CD14-positive monocyte (primary cell): ENCODE data around the gene FREM2. TPM values are rescaled to one million over a fixed set of nuclear protein-coding genes. Genes with fewer than 3 reads are reported as not detected.
A peak's percentile ranks its signal among the peaks of the same experiment; 100 is the strongest.

Source experiments
- DNase-seq, 3 donors: peaks; one replicate each; pipeline ENCODE4 v3.0.0-alpha.2; 2011 to 2022
- H2AFZ ChIP-seq: 2 replicates; pipeline ENCODE4 v1.6.0; 2012; ENCODE audit warnings: mild to moderate bottlenecking, low read depth, low read length, inconsistent platforms; ENCODE audit not compliant: insufficient read depth, poor library complexity, severe bottlenecking
- H3K27ac ChIP-seq, 2 donors: 1 replicate in 1 of 2; 2 replicates in 1 of 2; pipeline ENCODE4 v1.5.1; 2012 to 2013; ENCODE audit warnings: low read length in 2 of 2, control low read depth in 1 of 2, inconsistent platforms in 1 of 2, low read depth in 1 of 2, mild to moderate bottlenecking in 1 of 2
- H3K27me3 ChIP-seq, 2 donors: one replicate each; pipeline versions ENCODE4 v1.6.0 to v1.6.1; 2011 to 2013; ENCODE audit warnings: low read length in 2 of 2; ENCODE audit not compliant: control insufficient read depth in 2 of 2, insufficient read depth in 2 of 2
- H3K36me3 ChIP-seq, 2 donors: replicated peaks in 1 of 2; 1 replicate in 1 of 2; 2 replicates in 1 of 2; pipeline versions ENCODE4 v1.5.1 to v1.6.1; 2012 to 2013; ENCODE audit warnings: low read length in 2 of 2, control low read depth in 1 of 2, inconsistent platforms in 1 of 2, mild to moderate bottlenecking in 1 of 2; ENCODE audit not compliant: insufficient read depth in 2 of 2, control insufficient read depth in 1 of 2
- H3K4me1 ChIP-seq, 2 donors: 1 replicate in 1 of 2; 2 replicates in 1 of 2; pipeline versions ENCODE4 v1.5.1 to v1.6.1; 2012 to 2013; ENCODE audit warnings: low read length in 2 of 2, control low read depth in 1 of 2, inconsistent platforms in 1 of 2, mild to moderate bottlenecking in 1 of 2, moderate library complexity in 1 of 2; ENCODE audit not compliant: insufficient read depth in 2 of 2, control insufficient read depth in 1 of 2
- H3K4me2 ChIP-seq: replicated peaks from 2 replicates; pipeline ENCODE3; 2012; ENCODE audit warnings: low read length, moderate library complexity, mild to moderate bottlenecking; ENCODE audit not compliant: poor library complexity, severe bottlenecking; ENCODE audit errors: extremely low read depth
- H3K4me3 ChIP-seq, 3 experiments: fragments of 200-600 bp in 1 of 3; sonication (generic) in 1 of 3; replicated peaks in 1 of 3; 1 replicate in 2 of 3; 2 replicates in 1 of 3; pipeline ENCODE4 v1.5.1; 2011 to 2013; ENCODE audit warnings: low read length in 3 of 3, mild to moderate bottlenecking in 3 of 3, control low read depth in 2 of 3, low read depth in 2 of 3, inconsistent platforms in 1 of 3, moderate library complexity in 1 of 3
- H3K79me2 ChIP-seq: 2 replicates; pipeline ENCODE4 v1.6.0; 2012; ENCODE audit warnings: mild to moderate bottlenecking, control low read depth, inconsistent platforms, low read length, moderate library complexity; ENCODE audit not compliant: insufficient read depth
- H3K9ac ChIP-seq: 2 replicates; pipeline ENCODE4 v1.6.0; 2017; ENCODE audit warnings: low read length, mild to moderate bottlenecking; ENCODE audit not compliant: insufficient read depth, poor library complexity, severe bottlenecking
- H3K9me3 ChIP-seq, 2 donors: replicated peaks in 1 of 2; 1 replicate in 1 of 2; 2 replicates in 1 of 2; pipeline versions ENCODE4 v1.5.1 to v1.6.1; 2012 to 2013; ENCODE audit warnings: low read length in 2 of 2, control low read depth in 1 of 2; ENCODE audit not compliant: control insufficient read depth in 1 of 2, insufficient read depth in 1 of 2
- H4K20me1 ChIP-seq: 2 replicates; pipeline ENCODE4 v1.6.0; 2012; ENCODE audit warnings: mild to moderate bottlenecking, low read length, control low read depth, moderate library complexity; ENCODE audit not compliant: insufficient read depth
- H3K27ac Mint-ChIP-seq, 7 donors: one replicate each; pipeline ENCODE4 v1.8.0; 2020; ENCODE audit warnings: mild to moderate bottlenecking in 7 of 7, mixed read lengths in 7 of 7, moderate library complexity in 6 of 7, inconsistent platforms in 2 of 7
- H3K27me3 Mint-ChIP-seq, 3 donors: one replicate each; pipeline ENCODE4 v1.8.0; 2021 to 2022; ENCODE audit warnings: low read depth in 3 of 3, mild to moderate bottlenecking in 3 of 3, mixed read lengths in 3 of 3, moderate library complexity in 3 of 3, inconsistent platforms in 1 of 3
- H3K36me3 Mint-ChIP-seq, 2 donors: one replicate each; pipeline ENCODE4 v1.8.0; 2020; ENCODE audit warnings: mixed read lengths in 2 of 2, inconsistent platforms in 1 of 2, mild to moderate bottlenecking in 1 of 2
- H3K4me1 Mint-ChIP-seq: one replicate; pipeline ENCODE4 v1.8.0; 2020; ENCODE audit warnings: mild to moderate bottlenecking, mixed read lengths
- H3K4me3 Mint-ChIP-seq, 2 donors: one replicate each; pipeline ENCODE4 v1.8.0; 2020; ENCODE audit warnings: mild to moderate bottlenecking in 2 of 2, mixed read lengths in 2 of 2, moderate library complexity in 1 of 2
- H3K9me3 Mint-ChIP-seq, 7 donors: one replicate each; pipeline ENCODE4 v1.8.0; 2020 to 2022; ENCODE audit warnings: mixed read lengths in 7 of 7, mild to moderate bottlenecking in 6 of 7, moderate library complexity in 6 of 7, inconsistent platforms in 2 of 7
- CTCF ChIP-seq: fragments of 200-600 bp; IDR thresholded peaks from one replicate; pipeline ENCODE4 v1.8.0; 2022; ENCODE audit warnings: antibody characterized with exemption, mild to moderate bottlenecking
- WGBS: methylation state at CpG from one replicate; pipeline ENCODE4 v1.1.5; 2013; ENCODE audit warnings: missing lambda C conversion rate; ENCODE audit not compliant: insufficient coverage; 5-methylcytosine and 5-hydroxymethylcytosine counted together
- intact Hi-C, 2 donors: fragments of 100-400 bp; cut with micrococcal nuclease; formaldehyde crosslinking; loops; one replicate each; pipeline versions ENCODE4 v1.15.0 to v1.15.1; 2023
- polyA plus RNA-seq, 3 donors: library from polyadenylated mRNA; depleted of rRNA in 1 of 3; unstranded in 2 of 3; stranded (reverse) in 1 of 3; fragments of 300-500 nt in 2 of 3; fragments of >200 nt in 1 of 3; fragmentation: Illumina TruSeq in 2 of 3; gene quantifications; 1 replicate in 2 of 3; 2 replicates in 1 of 3; pipeline ENCODE4 v1.2.3, GENCODE V29; 2012 to 2021

The FREM2 gene
- polyA plus RNA-seq, 3 donors: not detected

GRCh38 chr13:38871275-38871674, 184.4 kb downstream of the FREM2 start:
- H2AFZ ChIP-seq: no peak overlapping the region
- no peak for DNase-seq
- H3K4me2 ChIP-seq: no peak overlapping the region
- no peaks in the 10 kb centered on the region for H3K27me3 ChIP-seq
- Mint-ChIP-seq H3K27me3 (no peaks in the 10 kb centered on the region), H3K36me3 (no peaks in the 10 kb centered on the region), H3K27ac (no peak overlapping the region), H3K9me3 (peaks cover 0 to 2% (median 0%) of the 10 kb centered on the region in 7 donors), H3K4me1 (no peaks in the 10 kb centered on the region), H3K4me3 (no peak overlapping the region)
- H3K36me3 ChIP-seq: no peaks in the 10 kb centered on the region
- intact Hi-C loops: no loop called here
- TF ChIP-seq CTCF: no peak
- 75% methylated on average over 1 of the region's 2 CpGs for WGBS
- no peaks in the 10 kb centered on the region for H3K9me3 ChIP-seq
- no peak overlapping the region for H3K9ac ChIP-seq
- H3K27ac ChIP-seq: no peak overlapping the region
- H4K20me1 ChIP-seq: no peaks in the 10 kb centered on the region
- H3K4me3 ChIP-seq: no peak overlapping the region
- H3K4me1 ChIP-seq: no peaks in the 10 kb centered on the region
- no peaks in the 10 kb centered on the region for H3K79me2 ChIP-seq

GRCh38 chr13:38872693-38873092, 185.8 kb downstream of the FREM2 start:
- no peaks in the 10 kb centered on the region for H3K79me2 ChIP-seq
- Mint-ChIP-seq H3K27ac (no peak overlapping the region), H3K27me3 (no peaks in the 10 kb centered on the region), H3K36me3 (no peaks in the 10 kb centered on the region), H3K4me1 (no peaks in the 10 kb centered on the region), H3K4me3 (no peak overlapping the region), H3K9me3 (peaks cover 0 to 2% (median 0%) of the 10 kb centered on the region in 7 donors)
- intact Hi-C loops: no loop called here
- H4K20me1 ChIP-seq: no peaks in the 10 kb centered on the region
- no peak overlapping the region for H3K4me3 ChIP-seq
- H3K27me3 ChIP-seq: no peaks in the 10 kb centered on the region
- no peak overlapping the region for H3K4me2 ChIP-seq
- peak; percentile 25 for TF ChIP-seq CTCF
- H3K27ac ChIP-seq: no peak overlapping the region
- H3K4me1 ChIP-seq: no peaks in the 10 kb centered on the region
- H3K9ac ChIP-seq: no peak overlapping the region
- no peak overlapping the region for H2AFZ ChIP-seq
- no peaks in the 10 kb centered on the region for H3K36me3 ChIP-seq
- no peak for DNase-seq
- no peaks in the 10 kb centered on the region for H3K9me3 ChIP-seq
- no CpG with 5 or more reads among the region's 7 CpGs for WGBS
